KMS-11 (cell line): ENCODE data around the gene NAV2.

Experiments used
- H2AFZ ChIP-seq: fragments of 200-600 bp; sonication (generic); 2 replicates; pipeline ENCODE4 v1.6.1; 2016; ENCODE audit warnings: antibody characterized with exemption, mixed run types, low read depth
- H3K27ac ChIP-seq: fragments of 200-600 bp; sonication (generic); 2 replicates; pipeline ENCODE4 v1.6.1; 2016; ENCODE audit warnings: mild to moderate bottlenecking, mixed run types
- H3K27me3 ChIP-seq: fragments of 200-600 bp; sonication (generic); 2 replicates; pipeline ENCODE4 v1.6.1; 2017; ENCODE audit warnings: mild to moderate bottlenecking, low read depth, mixed run types, moderate library complexity; ENCODE audit not compliant: insufficient read depth
- H3K36me3 ChIP-seq: fragments of 200-600 bp; sonication (generic); 2 replicates; pipeline ENCODE4 v1.6.1; 2017; ENCODE audit warnings: mild to moderate bottlenecking, mixed run types; ENCODE audit not compliant: insufficient read depth
- H3K4me1 ChIP-seq: fragments of 200-600 bp; sonication (generic); 2 replicates; pipeline ENCODE4 v1.6.1; 2016; ENCODE audit warnings: mild to moderate bottlenecking, low read depth, mixed run types; ENCODE audit not compliant: poor library complexity, severe bottlenecking
- H3K4me2 ChIP-seq: fragments of 200-600 bp; sonication (generic); 2 replicates; pipeline ENCODE4 v1.7.0; 2016; ENCODE audit warnings: mild to moderate bottlenecking, mixed run types
- H3K4me3 ChIP-seq: fragments of 200-600 bp; sonication (generic); IDR thresholded peaks from 2 replicates; pipeline ENCODE4 v1.6.1; 2017; ENCODE audit warnings: low read depth, low read length, mixed read lengths; ENCODE audit not compliant: insufficient read depth
- H3K79me2 ChIP-seq: fragments of 200-600 bp; sonication (generic); 2 replicates; pipeline ENCODE4 v1.6.1; 2016; ENCODE audit warnings: low read depth, mixed run types; ENCODE audit not compliant: insufficient read depth
- H3K9ac ChIP-seq: fragments of 200-600 bp; sonication (generic); 2 replicates; pipeline ENCODE4 v1.6.1; 2016; ENCODE audit warnings: mild to moderate bottlenecking, mixed run types
- H4K20me1 ChIP-seq: fragments of 200-600 bp; sonication (generic); 2 replicates; pipeline ENCODE4 v1.6.1; 2016; ENCODE audit warnings: mild to moderate bottlenecking, mixed run types; ENCODE audit not compliant: insufficient read depth
- TF ChIP-seq, protein P1 (sequence below): fragments of 200-600 bp; sonication (generic); conservative IDR thresholded peaks from 2 replicates; pipeline ENCODE4 v1.6.1; 2017; ENCODE audit warnings: low read depth, mild to moderate bottlenecking, antibody characterized with exemption, low read length, moderate library complexity, mixed read lengths

Gene NAV2

DNA sequence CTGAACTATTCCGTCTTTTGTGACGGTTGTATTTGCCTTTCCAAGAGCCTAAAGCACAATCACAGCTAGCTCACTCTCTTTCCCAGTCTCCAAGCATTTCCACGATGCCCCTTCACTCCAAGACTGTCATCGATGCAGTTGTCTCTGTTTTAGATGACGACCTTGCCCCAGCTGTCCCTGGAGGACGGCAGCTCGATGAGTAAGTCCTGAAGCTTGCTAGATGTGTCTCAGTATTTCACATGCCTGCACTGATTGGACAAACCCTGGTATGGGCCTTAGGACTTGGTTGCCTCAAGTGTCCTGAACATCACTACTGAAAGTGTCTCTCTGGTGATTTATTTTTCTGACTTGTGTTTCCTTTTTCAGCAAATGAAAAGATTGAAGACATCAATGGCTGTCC lies 129.9 kb downstream of the NAV2 start:
- no peak overlapping the region for H3K4me2 ChIP-seq
- no peak overlapping the region for H3K9ac ChIP-seq
- H3K79me2 ChIP-seq, result no peaks in the 10 kb centered on the region
- no peak overlapping the region for H3K4me3 ChIP-seq
- H3K27me3 ChIP-seq, result no peaks in the 10 kb centered on the region
- no peak overlapping the region for H3K27ac ChIP-seq
- TF ChIP-seq, protein P1, sequence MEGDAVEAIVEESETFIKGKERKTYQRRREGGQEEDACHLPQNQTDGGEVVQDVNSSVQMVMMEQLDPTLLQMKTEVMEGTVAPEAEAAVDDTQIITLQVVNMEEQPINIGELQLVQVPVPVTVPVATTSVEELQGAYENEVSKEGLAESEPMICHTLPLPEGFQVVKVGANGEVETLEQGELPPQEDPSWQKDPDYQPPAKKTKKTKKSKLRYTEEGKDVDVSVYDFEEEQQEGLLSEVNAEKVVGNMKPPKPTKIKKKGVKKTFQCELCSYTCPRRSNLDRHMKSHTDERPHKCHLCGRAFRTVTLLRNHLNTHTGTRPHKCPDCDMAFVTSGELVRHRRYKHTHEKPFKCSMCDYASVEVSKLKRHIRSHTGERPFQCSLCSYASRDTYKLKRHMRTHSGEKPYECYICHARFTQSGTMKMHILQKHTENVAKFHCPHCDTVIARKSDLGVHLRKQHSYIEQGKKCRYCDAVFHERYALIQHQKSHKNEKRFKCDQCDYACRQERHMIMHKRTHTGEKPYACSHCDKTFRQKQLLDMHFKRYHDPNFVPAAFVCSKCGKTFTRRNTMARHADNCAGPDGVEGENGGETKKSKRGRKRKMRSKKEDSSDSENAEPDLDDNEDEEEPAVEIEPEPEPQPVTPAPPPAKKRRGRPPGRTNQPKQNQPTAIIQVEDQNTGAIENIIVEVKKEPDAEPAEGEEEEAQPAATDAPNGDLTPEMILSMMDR, result no peak
- H3K36me3 ChIP-seq, result no peaks in the 10 kb centered on the region
- H2AFZ ChIP-seq, result no peak overlapping the region
- no peaks in the 10 kb centered on the region for H4K20me1 ChIP-seq
- no peaks in the 10 kb centered on the region for H3K4me1 ChIP-seq

DNA sequence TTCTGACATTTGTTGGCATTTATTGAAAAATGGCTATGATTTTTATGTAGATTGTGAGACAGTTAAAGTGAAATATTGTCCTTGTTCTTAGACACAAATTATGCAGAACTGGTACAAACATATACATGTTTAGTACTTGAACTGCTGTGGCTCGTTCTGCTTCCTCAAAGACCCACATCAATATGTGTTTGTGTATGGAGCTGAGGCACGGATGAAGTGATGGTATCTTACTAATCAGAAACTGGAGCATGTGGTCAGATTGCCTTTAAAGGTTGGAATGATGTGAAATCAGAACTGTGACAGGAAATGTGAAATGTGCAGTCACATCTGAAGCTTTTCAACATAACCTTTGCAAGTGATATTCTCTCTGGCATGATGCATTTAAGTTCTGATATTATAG lies 130.4 kb downstream of the NAV2 start:
- Histone ChIP-seq H3K9ac (no peak overlapping the region), H3K27me3 (no peaks in the 10 kb centered on the region), H3K4me3 (no peak overlapping the region), H3K4me2 (no peak overlapping the region), H4K20me1 (no peaks in the 10 kb centered on the region), H3K36me3 (no peaks in the 10 kb centered on the region), H3K79me2 (no peaks in the 10 kb centered on the region), H2AFZ (no peak overlapping the region), H3K4me1 (no peaks in the 10 kb centered on the region), H3K27ac (no peak overlapping the region)
- TF ChIP-seq, protein P1, result no peak

DNA sequence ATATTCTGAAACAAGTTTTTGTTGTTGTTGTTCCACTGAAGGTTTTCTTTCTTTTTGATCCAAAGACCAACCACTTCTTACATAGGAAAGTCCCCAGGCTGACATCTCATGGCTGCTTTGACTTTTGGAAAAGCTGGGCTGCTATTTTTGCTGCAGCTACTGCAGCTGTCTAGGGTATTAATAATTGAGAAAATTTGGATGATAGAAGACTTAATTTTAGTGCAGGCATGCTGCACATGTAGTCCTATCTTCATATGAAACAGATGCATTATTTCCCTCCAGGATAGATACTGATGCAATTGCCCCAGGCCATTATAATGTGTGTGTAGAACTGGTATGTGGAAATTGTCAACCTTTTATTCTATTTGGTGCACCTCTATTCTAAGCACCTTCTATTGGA lies 131.4 kb downstream of the NAV2 start:
- no peaks in the 10 kb centered on the region for H3K36me3 ChIP-seq
- no peak overlapping the region for H3K9ac ChIP-seq
- no peak overlapping the region for H3K4me3 ChIP-seq
- no peak overlapping the region for H2AFZ ChIP-seq
- no peak overlapping the region for H3K27ac ChIP-seq
- no peaks in the 10 kb centered on the region for H3K27me3 ChIP-seq
- H3K4me2 ChIP-seq, result no peak overlapping the region
- H3K79me2 ChIP-seq, result no peaks in the 10 kb centered on the region
- no peaks in the 10 kb centered on the region for H3K4me1 ChIP-seq
- H4K20me1 ChIP-seq, result no peaks in the 10 kb centered on the region
- TF ChIP-seq, protein P1, result no peak

DNA sequence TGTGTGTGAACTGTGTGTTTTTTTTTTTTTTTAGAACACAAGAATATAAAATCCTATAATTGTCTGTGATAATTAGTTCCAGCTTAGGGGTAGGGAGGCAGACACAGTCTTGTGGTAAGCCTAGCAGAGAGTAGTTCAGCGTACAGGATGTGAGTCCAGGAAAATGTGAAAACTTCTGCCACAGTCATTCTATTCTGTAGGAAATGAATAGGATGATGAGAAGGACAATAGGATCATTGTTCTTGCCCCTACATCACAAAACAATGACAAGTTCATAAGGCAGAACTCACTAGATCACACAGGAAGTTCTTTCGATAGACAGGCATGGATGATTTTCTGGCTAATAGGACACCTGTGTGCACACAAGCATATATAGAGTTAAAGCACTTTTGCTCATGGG lies 132.2 kb downstream of the NAV2 start:
- H3K79me2 ChIP-seq, result no peaks in the 10 kb centered on the region
- H3K27ac ChIP-seq, result no peak overlapping the region
- H3K36me3 ChIP-seq, result no peaks in the 10 kb centered on the region
- H3K4me2 ChIP-seq, result no peak overlapping the region
- no peak overlapping the region for H2AFZ ChIP-seq
- H3K27me3 ChIP-seq, result no peaks in the 10 kb centered on the region
- H3K9ac ChIP-seq, result no peak overlapping the region
- no peaks in the 10 kb centered on the region for H3K4me1 ChIP-seq
- no peak overlapping the region for H3K4me3 ChIP-seq
- TF ChIP-seq, protein P1, result no peak
- H4K20me1 ChIP-seq, result no peaks in the 10 kb centered on the region

DNA sequence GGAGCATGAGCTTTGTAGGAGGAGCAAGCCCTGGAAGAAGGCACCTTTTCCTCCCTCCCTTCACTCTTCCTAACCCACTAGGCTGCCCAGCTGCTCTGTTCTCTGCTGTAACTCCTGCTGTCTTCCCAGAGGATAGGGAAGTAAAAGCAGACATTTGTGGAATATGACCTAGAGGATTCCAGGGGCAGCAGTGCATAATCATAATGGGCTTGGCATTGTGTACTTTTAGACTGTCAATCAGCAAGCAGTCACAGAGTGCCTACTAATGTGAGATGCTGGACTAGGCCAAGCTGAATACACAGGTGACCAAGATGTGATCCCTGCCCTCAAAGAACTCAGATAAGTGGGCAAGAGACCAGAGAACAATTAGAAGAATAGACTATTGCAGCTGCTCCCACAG lies 133.0 kb downstream of the NAV2 start:
- H2AFZ ChIP-seq, result no peak overlapping the region
- H3K36me3 ChIP-seq, result no peaks in the 10 kb centered on the region
- H3K4me3 ChIP-seq, result no peak overlapping the region
- no peaks in the 10 kb centered on the region for H3K4me1 ChIP-seq
- TF ChIP-seq, protein P1, result no peak
- no peak overlapping the region for H3K4me2 ChIP-seq
- H3K27ac ChIP-seq, result no peak overlapping the region
- no peaks in the 10 kb centered on the region for H3K79me2 ChIP-seq
- no peaks in the 10 kb centered on the region for H4K20me1 ChIP-seq
- H3K9ac ChIP-seq, result no peak overlapping the region
- H3K27me3 ChIP-seq, result no peaks in the 10 kb centered on the region
